Hepatocyte (in vitro differentiated cells): ENCODE data around the gene ICAM2. TPM values are rescaled to one million over a fixed set of nuclear protein-coding genes. Genes with fewer than 3 reads are reported as not detected.

Source experiments
- DNase-seq: peaks from one replicate; pipeline ENCODE4 v3.0.0-alpha.2; 2016; ENCODE audit warnings: low spot score
- H2AFZ ChIP-seq: fragments of 200-600 bp; sonication (generic); 2 replicates; pipeline ENCODE4 v1.6.0; 2016; ENCODE audit warnings: antibody characterized with exemption, mild to moderate bottlenecking
- H3K27ac ChIP-seq: fragments of 200-600 bp; sonication (generic); 2 replicates; pipeline ENCODE4 v1.5.1; 2016; ENCODE audit warnings: mild to moderate bottlenecking
- H3K27me3 ChIP-seq: fragments of 200-600 bp; sonication (generic); 2 replicates; pipeline ENCODE4 v1.6.1; 2016
- H3K36me3 ChIP-seq: fragments of 200-600 bp; sonication (generic); replicated peaks from 2 replicates; pipeline ENCODE4 v1.5.1; 2016; ENCODE audit warnings: low read depth; ENCODE audit not compliant: insufficient read depth
- H3K4me1 ChIP-seq: fragments of 200-600 bp; sonication (generic); 2 replicates; pipeline ENCODE4 v1.5.1; 2016; ENCODE audit warnings: mild to moderate bottlenecking, moderate library complexity; ENCODE audit not compliant: insufficient read depth
- H3K4me2 ChIP-seq: fragments of 200-600 bp; sonication (generic); 2 replicates; pipeline ENCODE4 v1.6.0; 2016
- H3K4me3 ChIP-seq: fragments of 200-600 bp; sonication (generic); 2 replicates; pipeline ENCODE4 v1.5.1; 2016; ENCODE audit warnings: mild to moderate bottlenecking
- H3K79me2 ChIP-seq: fragments of 200-600 bp; sonication (generic); 2 replicates; pipeline ENCODE4 v1.6.0; 2017; ENCODE audit warnings: mild to moderate bottlenecking
- H3K9me2 ChIP-seq: fragments of 200-600 bp; sonication (generic); replicated peaks from 2 replicates; pipeline ENCODE4 v1.6.0; 2017; ENCODE audit warnings: mild to moderate bottlenecking; ENCODE audit not compliant: insufficient read depth
- H3K9me3 ChIP-seq: fragments of 200-600 bp; sonication (generic); 2 replicates; pipeline ENCODE4 v1.5.1; 2016; ENCODE audit warnings: low read depth, mild to moderate bottlenecking
- H4K20me1 ChIP-seq: fragments of 200-600 bp; sonication (generic); 2 replicates; pipeline ENCODE4 v1.6.0; 2016; ENCODE audit warnings: mild to moderate bottlenecking; ENCODE audit not compliant: insufficient read depth, poor library complexity, severe bottlenecking
- CTCF ChIP-seq: fragments of 200-600 bp; sonication (generic); IDR thresholded peaks from 2 replicates; pipeline ENCODE4 v1.5.1; 2016; ENCODE audit warnings: antibody characterized with exemption, mild to moderate bottlenecking; ENCODE audit not compliant: poor library complexity
- EZH2 ChIP-seq: fragments of 200-600 bp; sonication (generic); IDR thresholded peaks from 2 replicates; pipeline ENCODE4 v1.6.1; 2016; ENCODE audit warnings: antibody characterized with exemption, mild to moderate bottlenecking, borderline replicate concordance
- EZH2phosphoT487 ChIP-seq: fragments of 200-600 bp; sonication (generic); IDR thresholded peaks from one replicate; pipeline ENCODE4 v1.6.1; 2018; ENCODE audit warnings: antibody characterized with exemption, mild to moderate bottlenecking, low read depth, moderate library complexity; ENCODE audit not compliant: unreplicated experiment, severe bottlenecking
- WGBS: methylation state at CpG from one replicate; pipeline ENCODE4 v1.1.6; 2016; ENCODE audit warnings: low lambda C conversion rate; ENCODE audit errors: missing lambda C conversion rate; 5-methylcytosine and 5-hydroxymethylcytosine counted together
- polyA plus RNA-seq: library from polyadenylated mRNA; unstranded; fragments of >200 nt; fragmentation: Nextera tagmentation; extraction: Ambion mirVana; gene quantifications from 2 replicates; pipeline ENCODE4 v1.2.1, GENCODE V29; 2016
- total RNA-seq: library from RNA; depleted of rRNA; stranded (reverse); fragments of >200 nt; gene quantifications from 2 replicates; pipeline ENCODE4 v1.2.3, GENCODE V29; 2014

Gene ICAM2
- total and polyA plus RNA-seq, 2 experiments from 2014 or later = 3.4 to 6.0 TPM

GRCh38 chr17:63955232-63955631 lies 65.2 kb downstream of the ICAM2 start:
- Histone ChIP-seq H4K20me1 (no peaks in the 10 kb centered on the region), H3K4me2 (no peak overlapping the region)

GRCh38 chr17:63954402-63955063 lies 65.9 kb downstream of the ICAM2 start:
- H3K9me2 ChIP-seq = no peaks in the 10 kb centered on the region
- H3K27ac ChIP-seq = no peak overlapping the region
- H3K9me3 ChIP-seq = no peaks in the 10 kb centered on the region
- H4K20me1 ChIP-seq = no peaks in the 10 kb centered on the region
- no peaks in the 10 kb centered on the region for H3K36me3 ChIP-seq
- H2AFZ ChIP-seq = no peak overlapping the region
- 82% methylated on average over 11 of the region's 11 CpGs for WGBS
- H3K79me2 ChIP-seq = no peaks in the 10 kb centered on the region
- H3K4me3 ChIP-seq = no peak overlapping the region
- DNase-seq = no peak
- H3K4me2 ChIP-seq = no peak overlapping the region
- no peaks in the 10 kb centered on the region for H3K27me3 ChIP-seq
- TF ChIP-seq EZH2phosphoT487 (no peak), CTCF (no peak), EZH2 (no peak)
- no peaks in the 10 kb centered on the region for H3K4me1 ChIP-seq

More at GRCh38 chr17:63955232-63955631, 65.2 kb downstream of the ICAM2 start:
- WGBS = 87% methylated on average over 11 of the region's 11 CpGs
- TF ChIP-seq EZH2phosphoT487 (no peak), EZH2 (no peak), CTCF (no peak)
- peaks cover under 1% of the 10 kb centered on the region for H3K27me3 ChIP-seq
- H3K36me3 ChIP-seq = no peaks in the 10 kb centered on the region
- H3K27ac ChIP-seq = no peak overlapping the region
- no peaks in the 10 kb centered on the region for H3K9me3 ChIP-seq
- H3K4me3 ChIP-seq = no peak overlapping the region
- H3K9me2 ChIP-seq = no peaks in the 10 kb centered on the region
- H2AFZ ChIP-seq = no peak overlapping the region
- H3K79me2 ChIP-seq = no peaks in the 10 kb centered on the region
- H3K4me1 ChIP-seq = no peaks in the 10 kb centered on the region
- no peak for DNase-seq

Other genes with a start within 250 kb of the ICAM2 start
- 79.6 and 82.7 TPM in 2 replicates for gene CCDC47, start 247.0 kb downstream of the ICAM2 start, total RNA-seq
- gene CCDC47, start 247.0 kb downstream of the ICAM2 start, polyA plus RNA-seq = 60.1 and 77.8 TPM in 2 replicates
- gene DDX42, start 246.5 kb downstream of the ICAM2 start, total RNA-seq = 67.6 and 79.9 TPM in 2 replicates
- gene DDX42, start 246.5 kb downstream of the ICAM2 start, polyA plus RNA-seq = 31.1 and 36.4 TPM in 2 replicates
- 37.3 and 46.6 TPM in 2 replicates for gene PSMC5, start 193.2 kb downstream of the ICAM2 start, total RNA-seq
- 129 and 132 TPM in 2 replicates for gene PSMC5, start 193.2 kb downstream of the ICAM2 start, polyA plus RNA-seq
- 27.0 and 28.5 TPM in 2 replicates for gene FTSJ3, start 193.0 kb downstream of the ICAM2 start, total RNA-seq
- gene FTSJ3, start 193.0 kb downstream of the ICAM2 start, polyA plus RNA-seq = 28.5 and 30.0 TPM in 2 replicates
- gene SMARCD2, start 177.9 kb downstream of the ICAM2 start, total RNA-seq = 55.5 and 65.7 TPM in 2 replicates
- gene SMARCD2, start 177.9 kb downstream of the ICAM2 start, polyA plus RNA-seq = 46.0 and 52.9 TPM in 2 replicates
- 1.4 and 2.8 TPM in 2 replicates for gene CSH2, start 147.0 kb downstream of the ICAM2 start, total RNA-seq
- gene CSH2, start 147.0 kb downstream of the ICAM2 start, polyA plus RNA-seq = 0.84 TPM in 1 of 2 replicates, not detected in the other
- not detected in 2 replicates for gene GH2, start 138.7 kb downstream of the ICAM2 start, total RNA-seq
- 1.8 TPM in 1 of 2 replicates, not detected in the other for gene GH2, start 138.7 kb downstream of the ICAM2 start, polyA plus RNA-seq
- 0.92 and 1.1 TPM in 2 replicates for gene CSH1, start 124.1 kb downstream of the ICAM2 start, total RNA-seq
- gene CSH1, start 124.1 kb downstream of the ICAM2 start, polyA plus RNA-seq = 0.26 TPM in 1 of 2 replicates, not detected in the other
- not detected in 2 replicates for gene CSHL1, start 109.4 kb downstream of the ICAM2 start, total RNA-seq
- not detected in 2 replicates for gene CSHL1, start 109.4 kb downstream of the ICAM2 start, polyA plus RNA-seq
- not detected in 2 replicates for gene GH1, start 101.8 kb downstream of the ICAM2 start, total RNA-seq
- gene GH1, start 101.8 kb downstream of the ICAM2 start, polyA plus RNA-seq = not detected in 2 replicates
- gene CD79B, start 88.3 kb downstream of the ICAM2 start, total RNA-seq = 0.57 TPM in 1 of 2 replicates, not detected in the other
- gene CD79B, start 88.3 kb downstream of the ICAM2 start, polyA plus RNA-seq = 1.2 TPM in 2 replicates
- under 0.01 and 0.07 TPM in 2 replicates for gene SCN4A, start 47.7 kb downstream of the ICAM2 start, total RNA-seq
- gene SCN4A, start 47.7 kb downstream of the ICAM2 start, polyA plus RNA-seq = not detected in 2 replicates
- 0.13 and 0.36 TPM in 2 replicates for gene PRR29, start 22.3 kb downstream of the ICAM2 start, total RNA-seq
- 0.62 and 1.4 TPM in 2 replicates for gene PRR29, start 22.3 kb downstream of the ICAM2 start, polyA plus RNA-seq
- 10.3 and 14.3 TPM in 2 replicates for gene ERN1, start 109.5 kb upstream of the ICAM2 start, total RNA-seq
- 16.5 and 19.4 TPM in 2 replicates for gene ERN1, start 109.5 kb upstream of the ICAM2 start, polyA plus RNA-seq
- gene TEX2, start 242.6 kb upstream of the ICAM2 start, total RNA-seq = 37.4 and 37.7 TPM in 2 replicates
- 22.1 and 27.9 TPM in 2 replicates for gene TEX2, start 242.6 kb upstream of the ICAM2 start, polyA plus RNA-seq